Endothelial cell of umbilical vein (primary cell): ENCODE measurements around the gene SYNPO. TPM values are rescaled to one million over a fixed set of nuclear protein-coding genes. Genes with fewer than 3 reads are reported as not detected.

Source experiments
- BruUV-seq: library from RNA; stranded (reverse); fragments of 400-500 nt; replicated peaks from 2 replicates; lab custom pipeline; 2021; lab: Mats Ljungman, UMichigan
- CTCF ChIA-PET: fragments of 300-600, 350-600 bp; sonication (Branson Sonifier 250); formaldehyde crosslinking; loops from one replicate; lab custom pipeline; 2021; ENCODE audit warnings: antibody characterized with exemption, inconsistent platforms; lab: Charles Lee
- POLR2A ChIA-PET: fragments of 300-600, 350-600 bp; sonication (Branson Sonifier 250); formaldehyde crosslinking; loops from one replicate; lab custom pipeline; 2021; ENCODE audit warnings: antibody characterized with exemption, inconsistent platforms; lab: Charles Lee
- DNase-seq: peaks from one replicate; pipeline ENCODE4 v3.0.0-alpha.2; 2011; ENCODE audit warnings: low read depth, low spot score
- FAIRE-seq: peaks from 2 replicates; lab custom pipeline; 2011; peaks lifted over from hg19 to GRCh38; lab: Jason Lieb, UNC
- H2AFZ ChIP-seq: 2 replicates; pipeline ENCODE4 v1.6.0; 2012; ENCODE audit warnings: low read depth, low read length, control low read depth, inconsistent platforms
- H3K27ac ChIP-seq: 2 replicates; pipeline ENCODE4 v1.5.1; 2011; ENCODE audit warnings: low read depth, mild to moderate bottlenecking, control low read depth, low read length, moderate library complexity; ENCODE audit not compliant: insufficient read depth
- H3K27me3 ChIP-seq, 2 experiments: 2 replicates each; pipeline versions ENCODE4 v1.6.0 to v1.6.1; 2011; ENCODE audit warnings: low read length in 2 of 2, mixed read lengths in 1 of 2; ENCODE audit not compliant: control insufficient read depth in 2 of 2, insufficient read depth in 2 of 2
- H3K36me3 ChIP-seq, 2 experiments: 2 replicates in 1 of 2; 3 replicates in 1 of 2; pipeline ENCODE4 v1.5.1; 2011; ENCODE audit warnings: low read length in 2 of 2, mild to moderate bottlenecking in 1 of 2, moderate library complexity in 1 of 2; ENCODE audit not compliant: control insufficient read depth in 2 of 2, insufficient read depth in 2 of 2; ENCODE audit errors: extremely low read depth in 1 of 2
- H3K4me1 ChIP-seq: 3 replicates; pipeline ENCODE4 v1.5.1; 2011; ENCODE audit warnings: mild to moderate bottlenecking, low read length; ENCODE audit not compliant: control insufficient read depth, insufficient read depth; ENCODE audit errors: extremely low read depth
- H3K4me2 ChIP-seq: 2 replicates; pipeline ENCODE4 v1.6.1; 2011; ENCODE audit warnings: low read length, control low read depth, mixed read lengths; ENCODE audit not compliant: insufficient read depth
- H3K4me3 ChIP-seq, 3 experiments: fragments of 200-600 bp in 1 of 3; sonication (generic), shearing (Covaris generic) in 1 of 3; replicated peaks in 1 of 3; 2 replicates each; pipeline ENCODE4 v1.5.1; 2011 to 2016; ENCODE audit warnings: control low read depth in 3 of 3, low read length in 3 of 3, mild to moderate bottlenecking in 2 of 3, inconsistent platforms in 1 of 3, low read depth in 1 of 3, moderate library complexity in 1 of 3; ENCODE audit not compliant: insufficient read depth in 1 of 3
- H3K79me2 ChIP-seq: 2 replicates; pipeline ENCODE4 v1.6.0; 2012; ENCODE audit warnings: low read length, inconsistent platforms; ENCODE audit not compliant: control insufficient read depth, insufficient read depth
- H3K9ac ChIP-seq: replicated peaks from 2 replicates; pipeline ENCODE3; 2011; ENCODE audit warnings: low read length, control low read depth; ENCODE audit not compliant: insufficient read depth; ENCODE audit errors: extremely low read depth
- H3K9me1 ChIP-seq: replicated peaks from 3 replicates; pipeline ENCODE4 v1.6.0; 2011; ENCODE audit warnings: mild to moderate bottlenecking, low read length; ENCODE audit not compliant: control insufficient read depth, insufficient read depth; ENCODE audit errors: extremely low read depth
- H3K9me3 ChIP-seq: replicated peaks from 2 replicates; pipeline ENCODE4 v1.5.1; 2012; ENCODE audit warnings: low read length, inconsistent platforms; ENCODE audit not compliant: control insufficient read depth, insufficient read depth
- H4K20me1 ChIP-seq: replicated peaks from 2 replicates; pipeline ENCODE3; 2011; ENCODE audit warnings: mild to moderate bottlenecking, low read length; ENCODE audit not compliant: control insufficient read depth, insufficient read depth; ENCODE audit errors: extremely low read depth
- EZH2 ChIP-seq: IDR thresholded peaks from 2 replicates; pipeline ENCODE4 v1.6.1; 2012; ENCODE audit warnings: borderline replicate concordance, low read depth, mild to moderate bottlenecking, moderate library complexity, low read length, inconsistent platforms; ENCODE audit not compliant: severe bottlenecking
- FOS ChIP-seq: IDR thresholded peaks from 2 replicates; pipeline ENCODE4 v1.6.1; 2011; ENCODE audit warnings: mild to moderate bottlenecking, low read length, moderate library complexity, borderline replicate concordance; ENCODE audit not compliant: insufficient read depth
- GATA2 ChIP-seq: IDR thresholded peaks from 2 replicates; pipeline ENCODE4 v1.7.0; 2011; ENCODE audit warnings: low read depth, mild to moderate bottlenecking, moderate library complexity, mixed read lengths, low read length; ENCODE audit not compliant: insufficient read length, insufficient read depth
- JUN ChIP-seq: IDR thresholded peaks from 2 replicates; pipeline ENCODE4 v1.6.1; 2011; ENCODE audit warnings: borderline replicate concordance, low read depth; ENCODE audit not compliant: insufficient read length, insufficient read depth
- MYC ChIP-seq: IDR thresholded peaks from one replicate; pipeline ENCODE4 v1.6.1; 2011; ENCODE audit warnings: mild to moderate bottlenecking, low read depth, low read length
- POLR2A ChIP-seq: IDR thresholded peaks from 2 replicates; pipeline ENCODE4 v1.6.1; 2012; ENCODE audit warnings: low read depth, mild to moderate bottlenecking, control low read depth, low read length
- POLR2AphosphoS5 ChIP-seq: IDR thresholded peaks from 2 replicates; pipeline ENCODE4 v1.6.1; 2012; ENCODE audit warnings: low read depth, mild to moderate bottlenecking, control low read depth, low read length, moderate library complexity; ENCODE audit not compliant: insufficient read depth
- dilution Hi-C: fragments of 300-500 bp; cut with MboI; formaldehyde crosslinking; loops from one replicate; pipeline ENCODE4 v1.15.0; 2019; ENCODE audit warnings: low sequenced_read_pairs; ENCODE audit not compliant: extremely low pct_ligation_motif_present
- intact Hi-C: fragments of 100-400 bp; cut with micrococcal nuclease; formaldehyde crosslinking; loops from one replicate; pipeline ENCODE4 v1.10.0; 2022
- polyA plus RNA-seq, 4 experiments: library from polyadenylated mRNA; depleted of rRNA in 3 of 4; stranded (reverse) in 3 of 4; unstranded in 1 of 4; fragments of >200 nt; gene quantifications; 2 replicates each; pipeline versions ENCODE4 v1.2.1 to v1.2.3, GENCODE V29; 2011 to 2012; ENCODE audit warnings: missing spikeins in 1 of 4
- total RNA-seq: library from RNA; stranded (reverse); gene quantifications from 2 replicates; pipeline ENCODE4 v1.2.3, GENCODE V29; 2021
- TF ChIP-seq, protein P1 (sequence below): IDR thresholded peaks from 2 replicates; pipeline ENCODE4 v1.6.1; 2011; ENCODE audit not compliant: insufficient read depth, insufficient read length
- TF ChIP-seq, protein P2 (sequence below), 2 donors: IDR thresholded peaks; 1 replicate in 1 of 2; 2 replicates in 1 of 2; pipeline ENCODE4 v1.5.1; 2011; ENCODE audit warnings: low read length in 2 of 2, mild to moderate bottlenecking in 2 of 2, moderate library complexity in 2 of 2, control low read depth in 1 of 2, inconsistent platforms in 1 of 2, low read depth in 1 of 2; ENCODE audit not compliant: insufficient read depth in 1 of 2; ENCODE audit errors: extremely low read depth in 1 of 2

SYNPO gene
- total and polyA plus RNA-seq, 2 donors (not counting 3 experiments of a cell fraction or from before 2014, with no cell fraction given): 68.4 to 121 TPM

DNA sequence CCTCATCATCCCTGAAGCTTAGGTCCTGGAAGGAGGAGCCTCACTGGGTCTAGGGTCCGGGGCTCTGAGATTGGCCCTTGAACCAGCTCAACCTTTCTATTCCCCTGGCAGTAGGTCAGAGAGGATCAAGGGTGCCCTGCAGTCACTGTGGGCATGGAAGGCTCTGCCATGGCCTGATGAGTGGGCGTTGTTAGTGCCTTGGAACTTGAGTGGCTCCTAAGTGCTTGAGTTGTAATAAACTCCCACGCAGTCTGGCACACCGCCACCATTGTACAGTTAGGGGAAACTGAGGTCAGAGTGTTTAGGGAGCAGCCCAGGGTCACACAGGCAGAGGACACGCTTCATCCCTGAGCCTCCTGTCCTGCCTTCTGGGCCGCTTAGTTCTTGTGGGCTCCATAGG lies 10.4 kb upstream of the SYNPO start:
- no peak for TF ChIP-seq MYC
- no peak for TF ChIP-seq GATA2
- TF ChIP-seq EZH2: no peak
- TF ChIP-seq FOS: no peak
- no peak for TF ChIP-seq JUN
- TF ChIP-seq, protein P1, sequence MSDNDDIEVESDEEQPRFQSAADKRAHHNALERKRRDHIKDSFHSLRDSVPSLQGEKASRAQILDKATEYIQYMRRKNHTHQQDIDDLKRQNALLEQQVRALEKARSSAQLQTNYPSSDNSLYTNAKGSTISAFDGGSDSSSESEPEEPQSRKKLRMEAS: no peak
- no peak for TF ChIP-seq POLR2AphosphoS5
- TF ChIP-seq, protein P2, sequence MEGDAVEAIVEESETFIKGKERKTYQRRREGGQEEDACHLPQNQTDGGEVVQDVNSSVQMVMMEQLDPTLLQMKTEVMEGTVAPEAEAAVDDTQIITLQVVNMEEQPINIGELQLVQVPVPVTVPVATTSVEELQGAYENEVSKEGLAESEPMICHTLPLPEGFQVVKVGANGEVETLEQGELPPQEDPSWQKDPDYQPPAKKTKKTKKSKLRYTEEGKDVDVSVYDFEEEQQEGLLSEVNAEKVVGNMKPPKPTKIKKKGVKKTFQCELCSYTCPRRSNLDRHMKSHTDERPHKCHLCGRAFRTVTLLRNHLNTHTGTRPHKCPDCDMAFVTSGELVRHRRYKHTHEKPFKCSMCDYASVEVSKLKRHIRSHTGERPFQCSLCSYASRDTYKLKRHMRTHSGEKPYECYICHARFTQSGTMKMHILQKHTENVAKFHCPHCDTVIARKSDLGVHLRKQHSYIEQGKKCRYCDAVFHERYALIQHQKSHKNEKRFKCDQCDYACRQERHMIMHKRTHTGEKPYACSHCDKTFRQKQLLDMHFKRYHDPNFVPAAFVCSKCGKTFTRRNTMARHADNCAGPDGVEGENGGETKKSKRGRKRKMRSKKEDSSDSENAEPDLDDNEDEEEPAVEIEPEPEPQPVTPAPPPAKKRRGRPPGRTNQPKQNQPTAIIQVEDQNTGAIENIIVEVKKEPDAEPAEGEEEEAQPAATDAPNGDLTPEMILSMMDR (IDR thresholded peaks at IDR 0.05; ENCODE audit: extremely low read depth in 1 of 2, insufficient read depth in 1 of 2, low read depth in 1 of 2, low read length in 2 of 2): no peak
- no peak for TF ChIP-seq POLR2A
- no peak for FAIRE-seq
- Histone ChIP-seq H4K20me1 (no peaks in the 10 kb centered on the region), H3K4me3 (no peak overlapping the region), H3K27me3 (no peaks in the 10 kb centered on the region), H3K4me2 (no peak overlapping the region), H3K4me1 (peaks cover 32% of the 10 kb centered on the region), H3K27ac (no peak overlapping the region), H3K9me1 (no peaks in the 10 kb centered on the region), H3K9ac (no peak overlapping the region), H3K79me2 (no peaks in the 10 kb centered on the region), H3K36me3 (peaks cover 0 to 19% of the 10 kb centered on the region in 2 experiments), H2AFZ (no peak overlapping the region), H3K9me3 (no peaks in the 10 kb centered on the region)
- CTCF ChIA-PET: interaction anchor here (1.0 kb wide), 1 partner anchor 13 kb away, joined by 3 read pairs; no protein-coding TSS in a partner anchor
- no peak for DNase-seq
- POLR2A ChIA-PET: no interaction called here
- BruUV-seq: no TSS peak
- dilution Hi-C loops (no loop called here), intact Hi-C loops (no loop called here)
